NCI-H446 (cell line): ENCODE results near the gene C5AR2.
"Not testable (repeated sequence)": the region's sequence is repeated elsewhere in the genome, so short reads cannot be mapped to it uniquely, and the experiment has no call there.

Source experiments
- DNase-seq, 2 experiments: peaks; one replicate each; lab custom pipeline; 2025; lab: John Stamatoyannopoulos, UW

C5AR2 gene

DNA sequence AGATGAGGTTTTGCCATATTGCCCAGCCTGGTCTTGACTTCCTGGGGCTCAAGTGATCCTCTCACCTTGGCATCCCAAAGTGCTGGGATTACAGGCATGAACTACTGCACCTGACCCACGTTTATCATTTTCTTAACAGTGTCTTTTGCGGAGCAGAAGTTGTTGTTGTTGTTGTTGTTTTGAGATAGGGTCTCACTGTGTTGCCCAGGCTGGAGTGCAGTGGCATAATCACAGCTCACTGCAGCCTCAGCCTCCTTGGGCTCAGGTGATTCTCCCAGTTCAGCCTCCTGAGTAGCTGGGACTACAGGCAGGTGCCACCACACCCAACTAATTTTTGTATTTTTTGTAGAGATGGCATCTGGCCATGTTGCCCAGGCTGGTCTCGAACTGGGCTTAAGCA lies 55.6 kb downstream of the C5AR2 start:
- not testable (repeated sequence) for DNase-seq

DNA sequence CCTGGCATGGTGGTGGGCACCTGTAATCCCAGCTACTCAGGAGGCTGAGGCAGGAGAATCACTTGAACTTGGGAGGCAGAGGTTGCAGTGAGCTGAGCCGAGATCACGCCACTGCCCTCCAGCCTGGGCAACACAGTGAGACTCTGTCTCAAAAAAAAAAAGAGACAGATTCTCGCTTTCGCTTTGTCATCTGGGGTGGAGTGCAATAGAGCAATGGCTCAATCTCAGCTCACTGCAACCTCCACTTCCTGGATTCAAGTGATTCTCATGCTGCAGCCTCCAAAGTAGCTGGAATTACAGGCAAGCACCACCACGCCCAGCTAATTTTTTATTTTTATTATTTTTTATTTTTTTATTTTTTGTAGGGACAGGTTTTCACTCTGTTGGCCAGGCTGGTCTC lies 56.7 kb downstream of the C5AR2 start:
- not testable (repeated sequence) for DNase-seq

DNA sequence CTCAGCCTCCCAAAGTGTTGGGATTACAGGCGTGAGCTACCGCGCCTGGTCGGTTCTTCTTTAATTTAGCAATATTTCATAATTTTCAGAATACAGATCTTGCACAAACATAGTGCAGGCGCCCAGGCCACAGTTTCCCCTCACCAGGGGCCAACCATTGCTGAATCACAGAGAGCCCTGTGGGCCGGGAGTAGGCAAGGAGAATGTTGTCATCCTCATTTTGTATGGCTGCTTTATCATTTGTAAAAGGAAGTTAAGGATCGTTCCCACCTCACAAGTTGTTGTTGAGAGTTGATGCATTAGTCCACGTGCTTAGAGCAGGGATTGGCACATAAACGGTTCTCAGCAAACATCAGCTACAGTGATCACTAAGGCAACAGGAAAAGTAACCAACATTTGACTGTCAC lies 57.2 kb downstream of the C5AR2 start:
- no peak for DNase-seq

DNA sequence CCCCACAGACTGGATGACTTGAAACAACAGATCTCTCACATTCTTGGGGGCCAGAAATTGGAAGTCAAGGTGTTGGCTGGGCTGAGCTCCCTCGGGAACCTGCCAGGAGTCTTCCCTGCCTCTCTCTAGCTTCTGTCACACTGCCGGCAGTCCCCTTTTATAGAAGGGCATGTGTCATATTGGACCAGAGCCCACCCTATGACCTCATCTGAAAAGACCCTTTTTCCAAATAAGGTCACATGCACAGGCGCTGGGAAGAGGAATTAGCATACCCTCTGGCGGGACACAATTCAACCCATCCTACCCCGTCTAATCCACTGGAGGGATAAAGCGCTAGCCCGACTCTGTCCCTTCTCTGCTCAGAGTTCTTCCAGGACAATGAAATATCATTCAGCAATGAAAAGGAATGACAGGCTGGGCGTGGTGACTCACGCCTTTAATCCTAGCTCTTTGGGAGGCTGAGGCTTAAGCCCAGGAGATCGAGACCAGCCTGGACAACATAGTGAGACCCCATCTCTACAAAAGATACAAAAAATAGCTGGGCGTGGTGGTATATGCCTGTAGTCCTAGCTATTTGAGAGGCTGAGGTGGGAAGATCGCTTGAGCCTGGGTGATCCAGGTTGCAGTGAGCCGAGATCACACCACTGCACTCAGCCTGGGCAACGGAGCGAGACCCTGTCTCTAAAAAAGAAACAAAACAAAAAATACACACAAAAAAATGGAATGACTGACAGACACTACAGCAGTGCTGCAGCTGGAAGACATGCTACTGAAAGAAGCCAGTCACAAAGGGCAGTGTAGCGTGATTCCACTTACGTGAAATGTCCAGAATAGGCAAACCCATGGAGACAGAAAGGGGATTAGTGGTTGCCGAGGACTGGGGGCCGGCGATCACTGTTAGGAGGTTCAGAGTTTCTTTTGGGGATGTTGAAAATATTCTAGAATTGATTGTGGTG lies 58.8 kb downstream of the C5AR2 start:
- peak; percentile 10 to 40 for DNase-seq

DNA sequence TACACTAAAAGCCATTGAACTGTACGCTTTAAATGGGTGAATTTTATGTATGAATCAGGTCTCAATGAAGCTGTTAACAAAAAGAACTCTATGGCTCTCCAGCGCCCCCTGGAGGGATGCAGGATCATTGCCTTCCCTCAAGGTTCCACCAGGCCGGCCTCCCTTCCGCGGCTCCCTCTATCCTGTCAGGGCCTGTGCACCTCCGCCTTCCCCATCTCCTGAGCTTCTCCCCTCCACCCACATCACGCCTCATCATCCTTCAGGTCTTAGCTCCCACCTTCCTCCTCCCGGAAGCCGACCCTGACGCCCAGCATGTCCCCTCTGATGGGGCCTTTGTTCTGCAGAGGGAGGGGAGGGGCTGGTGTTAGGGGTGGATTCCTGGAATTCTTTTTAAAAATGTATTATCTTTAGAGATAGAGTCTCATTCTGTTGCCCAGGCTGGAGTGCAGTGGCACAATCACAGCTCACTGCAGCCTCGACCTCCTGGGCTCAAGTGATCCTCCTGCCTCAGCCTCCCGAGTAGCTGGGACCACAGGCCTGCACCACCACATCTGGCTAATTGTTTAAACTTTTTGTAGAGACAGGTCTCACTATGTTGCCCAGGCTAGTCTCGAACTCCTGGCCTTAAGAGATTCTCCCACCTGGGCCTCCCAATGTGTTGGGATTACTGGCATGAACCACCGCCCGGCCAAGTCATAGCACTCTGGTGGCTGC lies 59.7 kb downstream of the C5AR2 start:
- DNase-seq, result peak; percentile 42 to 73
